ENCODE measurements around the gene MSI2. TPM values are rescaled to one million over a fixed set of nuclear protein-coding genes. Genes with fewer than 3 reads are reported as not detected.

Gene MSI2
- total RNA-seq, 1 donor from 2014 or later, result 33.8 TPM

GRCh38 chr17:57311281-57312216 lies 55.2 kb downstream of the MSI2 start:
- TF ChIP-seq CTCF (IDR thresholded peaks at IDR 0.05; ENCODE audit: insufficient read depth, low read length, poor library complexity, severe bottlenecking), result no peak
- H3K4me3 ChIP-seq (ENCODE audit: low read depth, low read length), result no peak overlapping the region
- no peak for DNase-seq (ENCODE audit: low read depth)
- H3K36me3 ChIP-seq (ENCODE audit: control insufficient read depth, insufficient read depth, low read length), result peaks cover 3% of the 10 kb centered on the region
- no peaks in the 10 kb centered on the region for H3K27me3 ChIP-seq (ENCODE audit: control insufficient read depth, insufficient read depth, low read length)

- no peak for TF ChIP-seq CTCF (IDR thresholded peaks at IDR 0.05; ENCODE audit: insufficient read depth, low read length, poor library complexity, severe bottlenecking)
- Histone ChIP-seq H3K36me3 (ENCODE audit: control insufficient read depth, insufficient read depth, low read length) (peaks cover 3% of the 10 kb centered on the region), H3K27me3 (ENCODE audit: control insufficient read depth, insufficient read depth, low read length) (no peaks in the 10 kb centered on the region), H3K4me3 (ENCODE audit: low read depth, low read length) (no peak overlapping the region)
- DNase-seq (ENCODE audit: low read depth), result no peak
Observed at GRCh38 chr17:57312242-57312641, 55.9 kb downstream of the MSI2 start.

DNA sequence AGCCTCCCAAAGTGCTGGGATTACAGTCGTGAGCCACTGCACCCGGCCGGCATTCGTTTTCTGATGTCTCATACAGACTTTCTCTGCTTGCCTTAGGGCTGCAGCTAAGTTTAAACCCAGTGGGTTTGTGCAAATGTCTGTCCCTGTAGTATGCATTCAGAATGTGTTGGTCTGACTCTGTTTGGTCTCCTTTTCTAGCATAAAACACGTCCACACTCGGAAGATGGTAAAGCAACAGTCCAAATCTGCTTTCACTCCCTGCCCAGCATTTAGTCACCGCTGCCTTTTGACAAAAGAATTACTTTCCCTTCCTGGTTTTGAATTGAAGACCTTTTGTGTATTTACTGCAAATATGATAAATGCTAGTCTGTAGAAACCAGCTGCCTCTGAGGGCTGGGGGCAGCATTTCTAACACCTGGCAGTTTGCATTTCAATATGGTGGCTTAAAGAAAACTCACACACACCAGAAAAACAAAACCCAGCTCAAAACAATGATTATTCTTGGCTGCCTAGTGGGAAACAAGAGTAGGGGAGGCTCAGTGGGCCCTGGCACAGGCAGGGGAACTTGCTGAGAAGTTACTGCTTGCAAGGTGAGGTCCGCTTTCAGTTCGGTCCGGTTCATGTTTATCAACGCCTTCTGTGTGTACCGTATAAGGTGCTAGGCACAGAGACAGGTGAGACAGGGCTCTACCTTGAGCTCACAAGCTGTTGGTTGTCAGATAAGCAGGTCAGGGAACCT lies 56.9 kb downstream of the MSI2 start:
- H3K27me3 ChIP-seq (ENCODE audit: control insufficient read depth, insufficient read depth, low read length), result no peaks in the 10 kb centered on the region
- no peak overlapping the region for H3K4me3 ChIP-seq (ENCODE audit: low read depth, low read length)
- H3K36me3 ChIP-seq (ENCODE audit: control insufficient read depth, insufficient read depth, low read length), result peaks cover 4% of the 10 kb centered on the region
- DNase-seq (ENCODE audit: low read depth), result no peak
- no peak for TF ChIP-seq CTCF (IDR thresholded peaks at IDR 0.05; ENCODE audit: insufficient read depth, low read length, poor library complexity, severe bottlenecking)

GRCh38 chr17:57315061-57316015 lies 59.0 kb downstream of the MSI2 start:
- DNase-seq (ENCODE audit: low read depth), result no peak
- no peaks in the 10 kb centered on the region for H3K27me3 ChIP-seq (ENCODE audit: control insufficient read depth, insufficient read depth, low read length)
- H3K36me3 ChIP-seq (ENCODE audit: control insufficient read depth, insufficient read depth, low read length), result peaks cover 4% of the 10 kb centered on the region
- no peak for TF ChIP-seq CTCF (IDR thresholded peaks at IDR 0.05; ENCODE audit: insufficient read depth, low read length, poor library complexity, severe bottlenecking)
- H3K4me3 ChIP-seq (ENCODE audit: low read depth, low read length), result no peak overlapping the region

- DNase-seq (ENCODE audit: low read depth), result no peak
- no peak for TF ChIP-seq CTCF (IDR thresholded peaks at IDR 0.05; ENCODE audit: insufficient read depth, low read length, poor library complexity, severe bottlenecking)
- Histone ChIP-seq H3K36me3 (ENCODE audit: control insufficient read depth, insufficient read depth, low read length) (peaks cover 4% of the 10 kb centered on the region), H3K27me3 (ENCODE audit: control insufficient read depth, insufficient read depth, low read length) (no peaks in the 10 kb centered on the region), H3K4me3 (ENCODE audit: low read depth, low read length) (no peak overlapping the region)
Observed at GRCh38 chr17:57316361-57316760, 60.0 kb downstream of the MSI2 start.
